Ovary (tissue), 9 donors: ENCODE results near the gene KRT17. TPM values are rescaled to one million over a fixed set of nuclear protein-coding genes. Genes with fewer than 3 reads are reported as not detected.

ENCODE experiments used
- DNase-seq, 5 donors: peaks; one replicate each; pipeline ENCODE4 v3.0.0-alpha.2; 2019 to 2020
- H3K27ac ChIP-seq, 2 donors: fragments of 200-600 bp; one replicate each; pipeline versions ENCODE4 v1.5.1 to v1.8.0; 2019 to 2022
- H3K27me3 ChIP-seq: fragments of 200-600 bp; one replicate; pipeline ENCODE4 v1.8.0; 2022
- H3K36me3 ChIP-seq: fragments of 200-600 bp; sonication (generic); one replicate; pipeline ENCODE4 v1.5.1; 2019
- H3K4me1 ChIP-seq: one replicate; pipeline ENCODE4 v1.8.1; 2013; ENCODE audit warnings: mild to moderate bottlenecking, moderate library complexity; ENCODE audit not compliant: insufficient read depth
- H3K4me3 ChIP-seq: fragments of 200-600 bp; sonication (generic); one replicate; pipeline ENCODE4 v1.5.1; 2017
- H3K9me3 ChIP-seq, 2 donors: fragments of 200-600 bp in 1 of 2; sonication (generic) in 1 of 2; one replicate each; pipeline versions ENCODE4 v1.5.1 to v1.8.1; 2013 to 2019; ENCODE audit warnings: mild to moderate bottlenecking in 1 of 2, moderate library complexity in 1 of 2
- CTCF ChIP-seq, 3 donors: fragments of 450-650 bp in 2 of 3; fragments of 200-600 bp in 1 of 3; IDR thresholded peaks; one replicate each; pipeline versions ENCODE4 v1.5.1 to v1.8.0; 2016 to 2022; ENCODE audit warnings: antibody characterized with exemption in 3 of 3, mild to moderate bottlenecking in 1 of 3
- EP300 ChIP-seq: sonication (generic); formaldehyde crosslinking; IDR thresholded peaks from one replicate; pipeline ENCODE4 v1.6.1; 2017; ENCODE audit warnings: antibody characterized with exemption
- POLR2A ChIP-seq: fragments of 450-650 bp; IDR thresholded peaks from one replicate; pipeline ENCODE4 v1.6.1; 2017; ENCODE audit warnings: antibody characterized with exemption, mild to moderate bottlenecking, moderate library complexity
- WGBS, 3 donors: extraction: QIAGEN DNeasy Blood & Tissue Kit in 1 of 3; methylation state at CpG; one replicate each; pipeline versions ENCODE4 v1.1.5 to v1.1.7; 2013 to 2017; 5-methylcytosine and 5-hydroxymethylcytosine counted together
- intact Hi-C, 4 donors: fragments of 100-400 bp; cut with DNase I; formaldehyde crosslinking; loops; one replicate each; pipeline versions ENCODE4 v1.11.0 to v1.15.1; 2022 to 2023
- polyA plus RNA-seq, 2 donors: library from polyadenylated mRNA; stranded (reverse); fragments of 200-250 nt in 1 of 2; fragments of 350-450 nt in 1 of 2; fragmentation: Illumina TruSeq in 1 of 2; extraction: RNeasy Lipid Tissue Mini Kit (QIAGEN cat#74804) in 1 of 2; gene quantifications; one replicate each; pipeline ENCODE4 v1.2.3, GENCODE V29; 2013 to 2014
- total RNA-seq, 7 donors: library from RNA; depleted of rRNA in 2 of 7; stranded (reverse); fragments of >200 nt in 2 of 7; fragmentation: NEBNext Ultra II Directional in 3 of 7; extraction: Animal tissue kit (Norgen Biotek cat#: 25700) in 3 of 7; gene quantifications; one replicate each; pipeline versions ENCODE4 v1.1.0 to v1.2.4, GENCODE V29; 2016 to 2023
- donor health status: DM: no; HTN: no; CAD: no; lungs with moderate emphysema.
- donor health status: DM: no; HTN: no; CAD: no.
- donor health status: Bipolar disorder and iron deficiency.
- donor health status: DM: yes; HTN: yes; CAD: no.
- donor health status: DM: no; HTN: no; CAD: no.
- donor health status: DM: yes; HTN: yes; CAD: no.

The KRT17 gene
- total and polyA plus RNA-seq, 9 donors = 0.29 to 17.8 (median 1.7) TPM; not detected in 3

- Histone ChIP-seq H3K36me3 (no peaks in the 10 kb centered on the region), H3K27me3 (no peaks in the 10 kb centered on the region), H3K27ac (no peak overlapping the region), H3K4me1 (no peaks in the 10 kb centered on the region), H3K4me3 (no peak overlapping the region), H3K9me3 (no peaks in the 10 kb centered on the region)
- intact Hi-C loops = no loop called here
- no peak for DNase-seq
- whole genome bisulfite sequencing, 3 donors = 47 to 70% (median 60%) methylated on average over 3 of the region's 3 CpGs
- TF ChIP-seq POLR2A = no peak
- TF ChIP-seq CTCF (IDR thresholded peaks at IDR 0.05) = no peak
- no peak for TF ChIP-seq EP300
Measured at GRCh38 chr17:41575336-41575735, 49.0 kb downstream of the KRT17 start.

GRCh38 chr17:41571561-41572434 lies 52.6 kb downstream of the KRT17 start, which contains the start of gene KRT9:
Gene KRT9 (minus strand): TSS chr17:41572059. CDS start chr17:41571992, 67 bp downstream.
- H3K9me3 ChIP-seq = no peaks in the 10 kb centered on the region
- intact Hi-C loops = no loop called here
- no peak for DNase-seq
- no peaks in the 10 kb centered on the region for H3K4me1 ChIP-seq
- TF ChIP-seq CTCF (IDR thresholded peaks at IDR 0.05) = no peak
- TF ChIP-seq POLR2A = no peak
- TF ChIP-seq EP300 = no peak
- H3K4me3 ChIP-seq = no peak within 1 kb of the TSS
- no peak within 1 kb of the TSS for H3K27ac ChIP-seq
- H3K36me3 ChIP-seq = no peaks in the 10 kb centered on the region
- H3K27me3 ChIP-seq = no peaks in the 10 kb centered on the region
- WGBS, 3 donors = 42 to 50% (median 49%) methylated on average over 23 to 24 of the region's 24 CpGs

Other genes with a start within 250 kb of the KRT17 start
- gene KRT34, start 242.3 kb downstream of the KRT17 start, total RNA-seq = not detected
- not detected for gene KRT34, start 242.3 kb downstream of the KRT17 start, polyA plus RNA-seq
- not detected for gene KRT31, start 227.0 kb downstream of the KRT17 start, total RNA-seq
- not detected for gene KRT31, start 227.0 kb downstream of the KRT17 start, polyA plus RNA-seq
- not detected for gene KRT37, start 200.0 kb downstream of the KRT17 start, total RNA-seq
- gene KRT37, start 200.0 kb downstream of the KRT17 start, polyA plus RNA-seq = not detected
- gene KRT38, start 183.6 kb downstream of the KRT17 start, total RNA-seq = not detected
- gene KRT38, start 183.6 kb downstream of the KRT17 start, polyA plus RNA-seq = not detected
- under 1 TPM in 2 of 7 donors, not detected in 5; 0.18 to 0.20 TPM for gene KRT32, start 157.2 kb downstream of the KRT17 start, total RNA-seq
- under 1 TPM in 1 of 2 donors, not detected in 1; 0.33 TPM for gene KRT32, start 157.2 kb downstream of the KRT17 start, polyA plus RNA-seq
- not detected for gene KRT35, start 143.4 kb downstream of the KRT17 start, total RNA-seq
- gene KRT35, start 143.4 kb downstream of the KRT17 start, polyA plus RNA-seq = not detected
- not detected for gene KRT36, start 134.7 kb downstream of the KRT17 start, total RNA-seq
- under 1 TPM in 1 of 2 donors, not detected in 1; 0.50 TPM for gene KRT36, start 134.7 kb downstream of the KRT17 start, polyA plus RNA-seq
- gene KRT13, start 119.0 kb downstream of the KRT17 start, total RNA-seq = 1 to 10 TPM in 3 of 7 donors, under 1 TPM in 2, not detected in 2; 0.32 to 3.7 (median 3.2) TPM
- gene KRT13, start 119.0 kb downstream of the KRT17 start, polyA plus RNA-seq = 1 to 10 TPM in 1 of 2 donors, under 1 TPM in 1; 0.16 to 1.1 TPM
- gene KRT15, start 105.7 kb downstream of the KRT17 start, total RNA-seq = 1 to 10 TPM in 1 of 7 donors, under 1 TPM in 5, not detected in 1; 0.17 to 9.4 (median 0.46) TPM
- gene KRT15, start 105.7 kb downstream of the KRT17 start, polyA plus RNA-seq = under 1 TPM; 0.11 to 0.22 TPM
- 100 to 1,000 TPM in 4 of 7 donors, 10 to 100 TPM in 3; 68.5 to 653 (median 144) TPM for gene KRT19, start 96.3 kb downstream of the KRT17 start, total RNA-seq
- 100 to 1,000 TPM in 1 of 2 donors, 10 to 100 TPM in 1; 13.3 to 110 TPM for gene KRT19, start 96.3 kb downstream of the KRT17 start, polyA plus RNA-seq
- gene KRT9, start 52.5 kb downstream of the KRT17 start, total RNA-seq = not detected
- not detected for gene KRT9, start 52.5 kb downstream of the KRT17 start, polyA plus RNA-seq
- gene KRT14, start 37.7 kb downstream of the KRT17 start, total RNA-seq = 1 to 10 TPM in 1 of 7 donors, under 1 TPM in 2, not detected in 4; 0.38 to 1.1 (median 0.75) TPM
- not detected for gene KRT14, start 37.7 kb downstream of the KRT17 start, polyA plus RNA-seq
- gene KRT16, start 11.8 kb downstream of the KRT17 start, total RNA-seq = 1 to 10 TPM in 1 of 7 donors, not detected in 6; 1.0 TPM
- not detected for gene KRT16, start 11.8 kb downstream of the KRT17 start, polyA plus RNA-seq
- 1,000 to 10,000 TPM in 1 of 7 donors, 100 to 1,000 TPM in 6; 270 to 1,292 (median 813) TPM for gene EIF1, start 64.3 kb upstream of the KRT17 start, total RNA-seq
- 1,000 to 10,000 TPM in 1 of 2 donors, 100 to 1,000 TPM in 1; 641 to 1,340 TPM for gene EIF1, start 64.3 kb upstream of the KRT17 start, polyA plus RNA-seq
- not detected for gene GAST, start 87.8 kb upstream of the KRT17 start, total RNA-seq
- gene GAST, start 87.8 kb upstream of the KRT17 start, polyA plus RNA-seq = not detected
- gene HAP1, start 110.1 kb upstream of the KRT17 start, total RNA-seq = 1 to 10 TPM in 2 of 7 donors, under 1 TPM in 5; 0.12 to 1.5 (median 0.56) TPM
- gene HAP1, start 110.1 kb upstream of the KRT17 start, polyA plus RNA-seq = under 1 TPM; 0.17 to 0.85 TPM
- gene JUP, start 162.1 kb upstream of the KRT17 start, total RNA-seq = 100 to 1,000 TPM in 1 of 7 donors, 10 to 100 TPM in 6; 30.3 to 153 (median 52.6) TPM
- 10 to 100 TPM in 1 of 2 donors, 1 to 10 TPM in 1; 7.0 to 59.3 TPM for gene JUP, start 162.1 kb upstream of the KRT17 start, polyA plus RNA-seq
- 10 to 100 TPM; 13.2 to 22.1 (median 16.3) TPM for gene P3H4, start 187.4 kb upstream of the KRT17 start, total RNA-seq
- gene P3H4, start 187.4 kb upstream of the KRT17 start, polyA plus RNA-seq = 10 to 100 TPM in 1 of 2 donors, 1 to 10 TPM in 1; 7.7 to 10.6 TPM
- gene FKBP10, start 188.4 kb upstream of the KRT17 start, total RNA-seq = 100 to 1,000 TPM in 2 of 7 donors, 10 to 100 TPM in 5; 37.1 to 106 (median 82.5) TPM
- 10 to 100 TPM; 76.2 to 80.0 TPM for gene FKBP10, start 188.4 kb upstream of the KRT17 start, polyA plus RNA-seq
- 10 to 100 TPM; 34.5 to 65.4 (median 48.8) TPM for gene NT5C3B, start 211.7 kb upstream of the KRT17 start, total RNA-seq
- gene NT5C3B, start 211.7 kb upstream of the KRT17 start, polyA plus RNA-seq = 100 to 1,000 TPM in 1 of 2 donors, 10 to 100 TPM in 1; 71.0 to 106 TPM
- under 1 TPM; 0.13 to 0.60 (median 0.23) TPM for gene KLHL10, start 213.2 kb upstream of the KRT17 start, total RNA-seq
- gene KLHL10, start 213.2 kb upstream of the KRT17 start, polyA plus RNA-seq = under 1 TPM; 0.21 to 0.57 TPM
- gene KLHL11, start 240.8 kb upstream of the KRT17 start, total RNA-seq = 10 to 100 TPM; 18.9 to 30.5 (median 20.6) TPM
- gene KLHL11, start 240.8 kb upstream of the KRT17 start, polyA plus RNA-seq = 1 to 10 TPM; 2.7 to 3.9 TPM